ENCODE measurements around the gene PRPF8.
"Not testable (repeated sequence)": the region's sequence is repeated elsewhere in the genome, so short reads cannot be mapped to it uniquely, and the experiment has no call there.

PRPF8 gene

GRCh38 chr17:1688405-1688804, 3.7 kb upstream of the PRPF8 start:
- not testable (repeated sequence) for DNase-seq

- DNase-seq: no peak
Measured at GRCh38 chr17:1686086-1686485, 1.4 kb upstream of the PRPF8 start.

GRCh38 chr17:1683459-1683858, 1.2 kb downstream of the PRPF8 start:
- DNase-seq: no peak

- DNase-seq: no peak
Measured at GRCh38 chr17:1676401-1676800, 8.3 kb downstream of the PRPF8 start.

GRCh38 chr17:1673041-1673785, 11.5 kb downstream of the PRPF8 start:
- DNase-seq: peak in 1 of 2 donors; percentile 28

- not testable (repeated sequence) for DNase-seq
Measured at GRCh38 chr17:1663934-1664333, 20.7 kb downstream of the PRPF8 start.

- no peak for DNase-seq
Measured at GRCh38 chr17:1661045-1661444, 23.6 kb downstream of the PRPF8 start.

GRCh38 chr17:1658100-1658499, 26.6 kb downstream of the PRPF8 start:
- no peak for DNase-seq

- no peak for DNase-seq
Measured at GRCh38 chr17:1653735-1654134, 30.9 kb downstream of the PRPF8 start.

- DNase-seq: not testable (repeated sequence)
Measured at GRCh38 chr17:1652794-1653193, 31.9 kb downstream of the PRPF8 start.

GRCh38 chr17:1651559-1651844, 33.2 kb downstream of the PRPF8 start:
- DNase-seq: no peak

- no peak for DNase-seq
Measured at GRCh38 chr17:1650731-1651558, 33.7 kb downstream of the PRPF8 start.

- no peak for DNase-seq
Measured at GRCh38 chr17:1649844-1650501, 34.7 kb downstream of the PRPF8 start, which contains the start of gene RILP. TSS of gene RILP (minus strand) at chr17:1649866. CDS start at chr17:1649804, 62 bp downstream.

GRCh38 chr17:1648963-1649843, 35.5 kb downstream of the PRPF8 start:
- peak; percentile 94 to 96 for DNase-seq

- DNase-seq: no peak
Measured at GRCh38 chr17:1648173-1648962, 36.3 kb downstream of the PRPF8 start.

- DNase-seq: no peak
Measured at GRCh38 chr17:1647802-1648171, 36.9 kb downstream of the PRPF8 start.

- DNase-seq: no peak
Measured at GRCh38 chr17:1646199-1646875, 38.3 kb downstream of the PRPF8 start.

GRCh38 chr17:1645207-1646171, 39.2 kb downstream of the PRPF8 start, which contains the start of gene SCARF1:
TSS of gene SCARF1 (minus strand) at chr17:1645732. CDS start at chr17:1645697, 35 bp downstream.
- DNase-seq: no peak

GRCh38 chr17:1644493-1645206, 40.0 kb downstream of the PRPF8 start:
- DNase-seq: peak; percentile 42 to 67

Measured in CD4-positive, alpha-beta T cell treated with Interferon alpha-2 for 1 hour (primary cell).